Eye (tissue), 1 donor: ENCODE measurements around the gene TERT.

ENCODE experiments used
- DNase-seq: peaks from one replicate; pipeline ENCODE4 v3.0.0-alpha.2; 2015

Gene TERT

DNA sequence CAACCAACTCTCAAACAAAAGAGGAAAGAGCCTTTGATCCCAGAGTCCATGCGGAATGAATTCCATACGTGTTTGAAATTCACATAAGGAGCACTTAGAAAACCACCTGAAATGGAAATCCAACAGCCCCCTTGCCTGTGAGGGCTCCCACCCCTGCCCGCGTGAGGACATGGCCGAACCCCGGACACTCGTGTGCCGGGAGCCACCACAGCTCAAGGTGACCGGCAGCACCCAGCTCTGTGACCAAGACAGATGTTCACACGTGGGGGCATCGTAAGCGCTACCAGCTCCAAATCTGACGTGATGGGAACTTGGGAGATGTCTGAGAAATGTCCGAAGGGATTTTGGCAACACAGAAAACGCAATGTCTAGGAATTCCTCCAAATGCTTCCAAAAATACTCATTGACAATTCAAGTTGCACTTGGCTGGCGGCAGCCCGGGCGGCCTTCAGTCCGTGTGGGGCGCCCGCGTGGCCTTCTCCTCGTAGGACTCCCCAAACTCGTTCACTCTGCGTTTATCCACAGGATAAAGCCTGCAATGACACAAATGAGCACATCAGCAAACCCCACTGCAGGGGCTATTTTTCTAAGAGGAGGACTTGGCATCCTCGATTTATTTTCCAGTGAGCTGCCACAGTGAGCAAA lies 23.2 kb upstream of the TERT start:
- DNase-seq, result no peak

DNA sequence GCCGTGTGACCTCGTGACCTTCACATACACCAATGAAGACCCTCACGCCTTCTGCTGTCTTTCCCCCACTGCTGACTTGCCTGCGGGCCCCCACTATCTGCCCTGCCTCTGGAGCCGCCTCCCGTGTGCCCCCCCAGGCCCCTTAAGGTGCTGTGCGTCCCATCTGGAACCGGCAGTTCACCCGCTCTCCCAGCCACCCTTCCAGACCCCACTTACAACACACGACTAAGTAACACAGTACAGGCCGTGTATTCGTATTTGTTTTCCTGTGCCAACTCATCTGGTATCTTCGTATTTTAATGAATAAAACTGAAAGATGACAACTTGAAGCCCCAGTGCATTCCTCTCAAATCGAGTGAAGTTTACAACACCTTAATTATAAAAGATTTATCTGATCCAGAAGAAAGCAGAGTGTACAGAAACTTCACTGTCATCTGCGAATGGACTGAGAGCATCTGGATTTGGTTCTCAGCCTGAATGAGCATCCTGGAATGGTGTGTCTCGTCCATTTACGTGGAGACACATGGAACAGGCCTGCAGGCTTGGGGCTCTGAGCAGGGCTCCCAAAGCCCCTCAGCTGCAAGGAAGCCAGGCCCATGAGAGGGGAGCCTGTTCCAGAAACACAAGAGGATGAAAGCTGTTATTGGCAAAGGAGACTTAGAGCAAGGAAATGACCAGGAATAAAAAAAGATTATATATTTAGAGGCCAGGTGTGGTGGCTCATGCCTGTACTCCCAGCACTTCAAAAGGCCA lies 21.9 kb upstream of the TERT start:
- no peak for DNase-seq

DNA sequence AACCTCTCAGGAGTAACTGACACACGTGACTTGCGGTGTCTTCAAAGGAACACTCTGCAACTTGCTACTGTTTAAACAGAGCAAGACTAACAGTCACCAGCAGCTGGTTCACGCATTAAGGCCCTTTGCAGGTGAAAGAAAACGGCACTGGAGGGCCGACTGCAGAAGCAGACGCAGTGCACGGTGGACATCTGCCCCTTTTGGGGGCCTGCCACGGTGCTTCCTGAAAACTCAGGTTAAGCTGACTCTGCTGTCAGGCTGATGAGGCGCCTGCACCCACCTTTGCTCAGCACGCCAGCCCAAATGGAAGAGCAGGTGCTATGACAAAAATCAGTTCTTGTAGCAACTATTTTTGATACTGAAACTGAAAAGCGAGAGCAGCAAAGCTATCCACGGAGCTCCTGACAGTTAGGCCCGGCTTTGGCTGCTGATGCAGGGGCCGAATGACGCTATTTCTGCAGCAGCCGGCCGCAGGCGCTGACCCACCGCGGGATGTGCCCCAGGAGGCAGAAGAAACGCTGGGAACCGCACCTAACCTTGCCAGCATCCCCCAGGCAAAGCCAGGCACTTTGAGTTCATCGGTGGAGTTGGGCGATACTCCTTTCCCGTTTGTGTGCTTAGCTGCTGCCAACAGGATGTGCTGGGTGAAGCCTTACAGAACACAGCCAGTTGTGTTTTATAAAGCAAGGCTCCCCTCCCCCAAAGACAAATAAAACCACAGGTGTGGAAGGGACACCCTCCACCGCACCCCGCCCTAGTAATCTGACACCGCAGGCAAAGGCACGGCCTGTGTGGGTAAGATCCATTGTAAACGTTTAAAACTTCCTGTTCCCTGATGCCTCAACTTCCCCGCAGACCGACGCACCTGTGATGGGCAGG lies 21.1 kb upstream of the TERT start:
- DNase-seq, result no peak

DNA sequence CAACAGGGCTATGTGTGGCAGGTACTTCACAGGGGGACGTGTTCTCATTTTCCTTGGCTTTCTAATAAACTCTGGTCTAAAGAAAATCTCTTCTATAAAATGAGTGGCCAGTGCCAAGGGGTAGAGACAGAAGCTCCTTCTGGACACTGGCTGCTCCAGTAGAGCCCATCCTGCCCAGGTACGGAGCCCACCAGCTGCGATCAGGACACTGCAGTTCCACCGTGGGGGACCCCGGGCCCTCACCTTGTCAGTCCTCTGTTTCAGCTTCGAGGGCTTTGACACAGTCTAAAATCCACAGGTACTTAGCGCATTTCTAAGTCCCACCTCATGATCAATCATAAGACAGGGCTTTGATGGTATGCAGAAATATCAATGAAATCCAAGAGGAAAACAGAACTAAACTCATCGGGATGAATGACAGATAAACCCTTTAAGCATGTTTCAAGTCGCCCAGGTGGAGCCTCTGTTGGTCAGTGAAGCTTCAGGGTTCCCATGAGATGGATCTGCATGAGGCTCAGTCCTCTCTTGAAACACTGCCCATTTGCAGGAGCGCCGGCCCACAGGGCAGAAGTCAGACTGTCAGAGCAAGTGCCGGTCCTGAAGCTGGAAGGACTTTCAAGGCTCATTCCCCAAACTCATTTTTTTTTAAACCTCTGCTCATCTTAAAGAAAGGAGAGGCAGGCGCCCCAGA lies 20.3 kb upstream of the TERT start:
- DNase-seq, result no peak

DNA sequence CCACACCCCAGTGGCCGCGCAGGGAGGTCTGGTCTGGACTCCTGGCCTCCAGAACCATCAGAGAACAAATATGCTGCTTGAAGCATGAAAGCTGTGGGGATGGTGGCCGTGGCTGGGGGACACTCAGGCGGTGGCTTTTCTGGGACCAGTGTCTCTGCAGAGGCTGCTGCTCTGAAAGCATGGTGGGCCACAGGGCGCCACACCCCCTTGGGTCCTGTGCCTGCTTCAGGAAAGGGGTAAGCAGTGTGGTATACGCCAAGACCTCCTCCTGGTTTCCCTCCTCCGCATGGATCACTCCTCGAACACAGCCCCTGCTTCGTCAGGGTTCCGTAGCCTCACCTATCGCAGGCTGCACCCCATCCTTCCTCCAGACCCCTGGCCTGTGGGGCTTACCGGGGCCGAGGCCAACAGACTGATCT lies 19.7 kb upstream of the TERT start:
- no peak for DNase-seq

DNA sequence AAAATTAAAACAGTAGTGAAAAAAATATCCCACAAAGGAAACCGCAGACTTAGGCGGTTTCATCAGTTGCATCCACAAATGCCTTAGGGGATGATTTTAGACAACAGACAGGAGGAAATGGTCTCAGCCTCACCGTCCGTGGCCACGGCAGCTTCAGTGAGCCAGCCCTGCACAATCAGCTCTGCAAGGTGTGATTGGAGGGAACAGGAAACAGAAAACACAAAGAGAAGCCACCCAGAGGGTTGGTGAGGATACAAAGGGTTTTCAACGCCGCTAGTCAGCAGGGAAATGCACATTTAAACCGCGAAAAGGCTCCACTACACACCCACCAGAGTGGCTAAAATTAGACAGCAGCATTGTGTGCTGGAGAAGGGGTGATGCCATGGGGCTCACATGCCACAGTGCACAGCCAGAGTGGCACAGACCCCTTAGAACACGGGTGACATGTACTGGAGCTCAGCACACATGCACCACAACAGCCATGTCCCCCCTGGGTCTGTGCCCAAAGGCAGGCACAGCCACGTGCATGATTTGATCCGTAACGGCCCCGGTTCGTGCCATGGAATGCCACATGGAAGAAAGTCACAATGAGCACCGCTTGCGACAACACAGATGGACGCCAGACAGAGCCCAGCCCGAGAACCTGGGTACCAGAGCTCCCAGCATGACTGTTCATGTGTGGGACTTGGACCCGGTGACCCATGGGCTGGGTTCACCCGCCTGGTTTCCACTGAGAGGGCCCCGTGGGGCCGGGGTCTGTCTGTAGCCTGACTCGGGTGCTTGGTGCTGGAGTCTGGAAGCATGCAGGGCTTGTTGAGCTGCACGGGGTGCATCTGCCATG lies 18.3 kb upstream of the TERT start:
- no peak for DNase-seq

DNA sequence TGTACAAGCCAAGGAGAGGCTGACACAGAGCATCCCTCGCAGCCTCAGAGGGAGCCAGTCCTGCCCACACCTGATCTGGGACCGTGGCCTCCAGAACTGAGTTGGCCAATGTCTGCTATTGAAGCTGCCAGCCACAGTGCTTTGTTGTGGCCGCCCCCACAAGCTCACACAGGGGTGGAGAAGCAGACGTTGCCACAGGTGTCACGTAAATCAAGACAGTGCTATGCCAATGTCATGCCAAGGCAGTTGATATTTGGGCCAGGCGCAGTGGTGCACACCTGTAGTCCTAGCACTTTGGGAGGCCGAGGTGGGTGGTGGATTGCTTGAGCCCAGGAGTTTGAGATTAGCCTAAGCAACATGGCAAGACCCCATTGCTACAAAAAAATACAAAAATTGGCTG lies 17.3 kb upstream of the TERT start:
- no peak for DNase-seq

DNA sequence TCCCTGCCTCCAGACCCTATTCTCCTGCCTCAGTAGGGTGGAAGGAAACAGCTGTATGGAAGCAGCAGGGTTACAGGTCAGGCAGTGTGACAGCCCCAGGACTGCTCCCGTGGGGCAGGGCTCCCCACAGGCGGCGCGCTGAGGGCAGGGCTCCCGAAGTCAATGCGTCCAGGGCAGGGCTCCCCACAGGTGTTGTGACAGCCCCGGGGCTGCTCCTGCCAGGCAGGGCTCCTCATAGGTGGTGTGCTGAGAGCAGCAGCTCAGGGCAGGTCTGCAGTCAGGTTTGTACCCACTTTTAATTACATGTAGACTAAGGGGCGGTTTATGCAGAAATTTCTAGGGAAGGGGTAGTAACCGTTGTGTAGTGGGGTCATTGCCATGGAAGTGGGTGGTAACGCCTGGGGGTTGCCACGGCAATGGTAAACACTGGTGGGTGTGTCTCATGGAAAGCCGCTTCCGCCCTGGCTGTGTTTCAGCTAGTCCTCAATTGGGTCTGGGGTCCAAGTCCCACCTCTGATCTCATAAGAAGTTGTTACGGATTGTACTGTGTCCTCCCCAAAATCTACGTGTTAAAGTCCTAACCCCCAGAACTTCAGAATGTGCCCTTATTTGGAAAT lies 16.7 kb upstream of the TERT start:
- no peak for DNase-seq

DNA sequence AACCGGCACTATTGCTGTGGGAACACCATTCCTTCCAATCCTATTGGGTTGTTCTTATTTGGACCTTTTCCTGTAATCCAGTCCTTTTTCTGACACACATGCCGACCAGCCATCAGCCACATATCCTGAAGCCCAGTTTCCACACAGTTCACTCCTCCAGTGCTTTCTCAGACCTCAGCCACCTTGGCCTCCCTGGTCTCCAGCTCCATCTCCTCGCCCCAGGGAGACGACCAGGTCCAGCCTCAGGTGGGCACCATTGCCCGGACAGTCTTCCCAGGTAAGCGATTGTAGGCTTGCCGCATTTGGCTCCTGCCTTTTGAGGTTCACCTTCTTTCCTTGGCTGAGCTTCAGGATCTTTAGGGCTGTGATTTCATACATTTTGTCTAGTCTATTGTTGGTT lies 15.2 kb upstream of the TERT start:
- DNase-seq, result no peak

DNA sequence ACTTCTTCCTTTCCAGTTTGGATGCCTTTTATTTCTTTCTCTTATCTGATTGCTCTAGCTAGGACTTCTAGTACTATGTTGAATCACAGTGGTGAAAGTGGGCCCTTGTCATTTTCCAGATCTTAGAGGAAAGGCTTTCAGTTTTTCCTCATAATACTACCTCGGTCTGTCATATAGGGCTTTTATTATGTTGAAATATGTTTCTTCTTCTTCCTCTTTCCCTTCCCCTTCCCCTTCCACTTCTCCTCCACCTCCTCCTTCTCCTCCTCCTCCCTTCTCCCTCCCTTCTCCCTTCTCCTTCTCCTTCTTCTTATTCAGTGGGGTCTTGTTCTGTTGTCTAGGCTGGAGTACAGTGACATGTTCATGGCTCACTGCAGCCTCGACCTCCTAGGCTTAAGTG lies 9.2 kb upstream of the TERT start:
- no peak for DNase-seq

DNA sequence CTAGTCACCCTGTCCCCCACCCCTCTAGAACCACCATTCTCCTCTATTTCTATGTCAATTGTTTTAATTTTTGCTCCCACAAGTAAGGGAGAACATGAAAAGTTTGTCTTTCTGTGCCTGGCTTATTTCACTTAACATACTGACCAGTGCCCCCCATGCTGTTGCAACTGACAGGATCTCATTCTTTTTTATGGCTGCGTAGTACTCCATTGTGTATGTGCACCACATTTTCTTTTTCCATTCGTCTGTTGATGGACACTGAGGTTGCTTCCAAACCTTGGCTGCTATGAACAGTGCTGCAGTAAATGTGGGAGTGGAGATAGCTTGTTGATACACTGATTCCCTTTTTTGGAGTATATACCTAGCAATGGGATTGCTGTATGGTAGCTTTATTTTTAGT lies 7.4 kb upstream of the TERT start:
- DNase-seq, result no peak

DNA sequence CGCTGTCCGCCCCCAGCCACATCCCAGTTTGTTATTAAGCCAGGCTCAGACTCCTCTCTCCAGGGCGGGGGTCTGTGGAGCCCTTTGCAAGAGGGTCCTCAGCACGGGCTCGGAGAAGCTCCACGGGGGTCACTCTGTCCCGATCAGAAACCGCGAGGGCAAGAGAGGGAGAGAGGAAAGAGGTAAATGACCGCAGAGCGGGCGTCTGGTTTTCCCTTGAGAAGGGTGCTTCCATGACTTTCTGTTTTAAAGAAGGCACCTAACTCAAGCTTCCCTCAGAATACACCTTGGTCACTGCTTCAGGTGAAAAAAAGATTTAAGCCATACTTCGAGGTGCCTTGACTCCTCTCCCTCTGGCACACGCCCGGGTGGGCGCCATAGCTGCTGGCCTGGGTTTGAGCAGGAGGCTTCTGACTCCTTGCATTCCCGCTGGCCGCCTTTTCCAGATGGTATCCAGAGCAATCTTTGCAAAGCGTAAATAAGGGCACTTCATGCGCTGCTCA lies 5.8 kb upstream of the TERT start:
- DNase-seq, result no peak

DNA sequence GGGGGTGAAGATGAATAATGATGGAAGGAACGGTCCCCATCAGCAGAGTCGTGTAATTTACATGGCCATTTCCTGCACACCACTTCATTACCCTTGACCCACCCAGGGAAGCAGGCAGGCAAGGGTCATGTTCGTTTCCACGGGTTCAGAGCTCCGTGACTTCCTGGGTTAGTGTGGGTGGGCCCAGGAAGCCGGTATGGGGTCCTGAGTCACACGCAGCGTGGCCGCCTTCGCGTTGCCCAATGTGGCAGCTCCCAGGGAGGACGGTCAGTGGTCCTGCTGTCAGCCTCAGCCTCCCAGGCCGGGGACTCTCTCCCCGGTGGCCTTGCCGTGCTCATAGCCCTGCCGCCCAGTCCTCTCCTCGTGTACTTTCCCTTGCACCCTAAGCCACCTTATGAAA lies 5.1 kb upstream of the TERT start:
- DNase-seq, result no peak

DNA sequence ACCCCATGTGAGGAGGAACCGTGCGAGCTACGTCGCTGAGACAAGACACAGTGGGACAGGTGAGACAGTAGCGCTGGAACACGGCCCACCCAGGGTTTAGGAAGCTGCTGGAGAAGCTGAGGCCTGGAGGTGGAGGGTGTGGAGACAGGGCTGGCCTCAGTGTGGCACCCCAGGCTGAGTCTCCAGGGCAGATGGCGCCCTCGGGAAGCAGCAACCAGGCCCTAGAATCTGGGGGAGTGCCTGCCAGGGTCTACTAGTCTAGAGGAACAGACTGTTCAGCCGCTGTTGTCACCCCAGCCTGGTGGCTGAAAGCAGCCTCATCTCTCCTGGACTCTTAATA lies 4.6 kb upstream of the TERT start:
- no peak for DNase-seq

DNA sequence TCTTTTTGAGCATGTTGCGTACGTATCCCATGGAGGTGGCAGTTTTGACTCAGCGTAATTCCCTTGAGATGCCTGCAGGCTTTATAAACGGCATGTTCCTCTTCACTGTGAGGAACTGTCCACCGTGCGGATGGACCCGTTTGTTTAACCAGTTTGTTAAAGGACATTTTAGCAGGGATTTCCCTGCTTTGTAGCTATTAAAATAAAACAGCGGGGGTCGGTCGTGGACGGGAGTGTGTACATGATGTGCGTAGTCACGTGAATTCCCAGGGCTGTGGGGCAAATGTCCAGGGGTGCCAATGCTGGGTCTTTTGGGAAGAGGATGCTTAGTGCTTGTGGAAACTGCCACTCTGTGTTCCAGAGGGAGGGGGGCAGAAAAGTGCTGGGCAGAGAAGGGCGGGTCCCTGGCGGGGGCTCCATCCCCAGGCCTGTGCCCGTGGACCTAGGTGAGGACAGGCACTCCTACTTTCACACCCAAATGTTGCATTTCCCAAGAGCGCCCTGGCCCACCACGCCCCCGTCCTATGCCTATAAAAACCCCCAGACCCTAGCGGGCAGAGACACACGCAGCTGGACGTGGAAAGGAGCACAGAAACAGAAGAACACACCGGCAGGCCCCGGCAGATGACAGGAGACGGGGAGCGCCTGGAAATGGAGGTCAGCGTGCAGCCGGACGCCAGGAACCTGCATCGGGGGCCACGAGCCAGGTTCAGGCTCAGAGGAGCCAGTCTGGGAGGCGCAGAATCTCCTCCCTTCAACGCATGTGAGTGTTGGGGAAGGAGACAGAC lies 4.0 kb upstream of the TERT start:
- no peak for DNase-seq

DNA sequence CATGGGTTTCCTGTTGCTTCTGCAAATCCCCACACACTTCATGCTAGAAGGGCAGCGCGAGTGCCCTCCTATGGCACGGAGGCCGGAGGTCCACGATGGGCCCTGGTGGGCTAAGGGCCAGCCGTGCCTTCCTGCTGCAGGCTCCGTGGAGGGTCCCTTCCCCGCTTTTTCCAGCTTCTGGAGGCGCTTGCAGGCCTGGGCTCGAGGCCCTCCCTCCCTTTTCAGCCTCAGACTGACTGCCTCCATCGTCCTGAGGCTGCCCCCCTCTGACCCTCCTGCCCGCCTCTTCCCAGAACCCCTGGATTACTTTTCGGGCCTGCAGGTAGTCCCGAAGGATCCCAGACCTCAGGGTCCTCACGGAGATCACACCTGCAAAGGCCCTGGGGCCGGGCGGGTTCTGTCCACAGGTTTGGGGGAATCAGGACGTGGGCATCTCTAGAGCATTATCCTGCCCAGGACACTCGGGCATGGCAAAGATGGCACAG lies 3.2 kb upstream of the TERT start:
- no peak for DNase-seq

DNA sequence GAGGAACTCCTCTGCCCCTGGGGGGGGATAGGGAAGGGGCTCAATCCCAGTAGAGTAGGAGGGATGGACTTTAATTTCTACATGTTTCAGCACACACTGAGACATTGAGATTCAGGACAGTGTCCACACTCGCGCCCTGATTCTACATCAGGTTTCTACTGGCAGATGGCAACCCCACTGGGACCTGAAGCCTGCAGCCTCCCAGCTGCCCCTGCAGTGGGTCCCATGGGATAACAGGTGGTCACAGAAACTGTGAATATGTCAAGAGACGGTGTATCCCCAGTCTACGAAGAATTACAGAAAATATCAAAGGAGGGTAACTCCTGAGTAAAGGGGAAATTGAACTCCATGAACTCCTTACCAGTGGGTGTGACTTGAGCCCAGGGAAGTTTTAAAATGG lies 2.4 kb upstream of the TERT start:
- no peak for DNase-seq

DNA sequence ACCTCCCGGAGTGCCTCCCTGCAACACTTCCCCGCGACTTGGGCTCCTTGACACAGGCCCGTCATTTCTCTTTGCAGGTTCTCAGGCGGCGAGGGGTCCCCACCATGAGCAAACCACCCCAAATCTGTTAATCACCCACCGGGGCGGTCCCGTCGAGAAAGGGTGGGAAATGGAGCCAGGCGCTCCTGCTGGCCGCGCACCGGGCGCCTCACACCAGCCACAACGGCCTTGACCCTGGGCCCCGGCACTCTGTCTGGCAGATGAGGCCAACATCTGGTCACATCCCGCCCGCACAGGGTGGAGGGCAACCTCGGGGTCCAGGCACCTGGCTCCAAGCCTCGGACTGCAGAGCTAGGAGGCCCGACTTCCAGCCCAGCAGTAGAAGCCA lies 776 bp upstream of the TERT start:
- DNase-seq, result no peak

DNA sequence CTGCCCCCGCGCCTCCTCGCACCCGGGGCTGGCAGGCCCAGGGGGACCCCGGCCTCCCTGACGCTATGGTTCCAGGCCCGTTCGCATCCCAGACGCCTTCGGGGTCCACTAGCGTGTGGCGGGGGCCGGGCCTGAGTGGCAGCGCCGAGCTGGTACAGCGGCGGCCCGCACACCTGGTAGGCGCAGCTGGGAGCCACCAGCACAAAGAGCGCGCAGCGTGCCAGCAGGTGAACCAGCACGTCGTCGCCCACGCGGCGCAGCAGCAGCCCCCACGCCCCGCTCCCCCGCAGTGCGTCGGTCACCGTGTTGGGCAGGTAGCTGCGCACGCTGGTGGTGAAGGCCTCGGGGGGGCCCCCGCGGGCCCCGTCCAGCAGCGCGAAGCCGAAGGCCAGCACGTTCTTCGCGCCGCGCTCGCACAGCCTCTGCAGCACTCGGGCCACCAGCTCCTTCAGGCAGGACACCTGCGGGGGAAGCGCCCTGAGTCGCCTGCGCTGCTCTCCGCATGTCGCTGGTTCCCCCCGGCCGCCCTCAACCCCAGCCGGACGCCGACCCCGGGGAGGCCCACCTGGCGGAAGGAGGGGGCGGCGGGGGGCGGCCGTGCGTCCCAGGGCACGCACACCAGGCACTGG lies 548 bp downstream of the TERT start:
- peak; percentile 32 for DNase-seq
